Esophagus squamous epithelium (tissue), 5 donors: ENCODE measurements around the gene OBI1. TPM values are rescaled to one million over a fixed set of nuclear protein-coding genes. Genes with fewer than 3 reads are reported as not detected.

ENCODE experiments used
- DNase-seq: peaks from one replicate; lab custom pipeline; 2025; lab: John Stamatoyannopoulos, UW
- H3K27ac ChIP-seq, 4 donors: fragments of 200-600 bp; sonication (generic); one replicate each; pipeline ENCODE4 v1.5.1; 2016 to 2019; ENCODE audit warnings: mild to moderate bottlenecking in 1 of 4
- H3K27me3 ChIP-seq, 4 donors: fragments of 200-600 bp; sonication (generic); 1 replicate in 3 of 4; 2 replicates in 1 of 4; pipeline versions ENCODE4 v1.5.1 to v1.6.0; 2017 to 2021; ENCODE audit warnings: antibody characterized with exemption in 1 of 4
- H3K36me3 ChIP-seq, 3 donors: fragments of 200-600 bp; sonication (generic); one replicate each; pipeline ENCODE4 v1.5.1; 2016 to 2019
- H3K4me1 ChIP-seq, 3 donors: fragments of 200-600 bp; sonication (generic); one replicate each; pipeline ENCODE4 v1.5.1; 2017 to 2019
- H3K4me3 ChIP-seq, 4 donors: fragments of 200-600 bp; sonication (generic); 1 replicate in 3 of 4; 2 replicates in 1 of 4; pipeline ENCODE4 v1.5.1; 2016 to 2019; ENCODE audit warnings: mild to moderate bottlenecking in 2 of 4, moderate library complexity in 1 of 4
- H3K9me3 ChIP-seq, 3 donors: fragments of 200-600 bp; sonication (generic); one replicate each; pipeline ENCODE4 v1.5.1; 2016 to 2019
- CTCF ChIP-seq, 6 experiments: fragments of 450-650 bp in 4 of 6; fragments of 200-600 bp in 2 of 6; sonication (generic) in 2 of 6; IDR thresholded peaks; one replicate each; pipeline ENCODE4 v1.5.1; 2016 to 2019; ENCODE audit warnings: antibody characterized with exemption in 6 of 6, mild to moderate bottlenecking in 4 of 6, moderate library complexity in 4 of 6
- POLR2A ChIP-seq, 4 donors: fragments of 450-650 bp; IDR thresholded peaks; one replicate each; pipeline ENCODE4 v1.6.1; 2017; ENCODE audit warnings: antibody characterized with exemption in 4 of 4, mild to moderate bottlenecking in 4 of 4, moderate library complexity in 3 of 4
- WGBS, 2 donors: methylation state at CpG; one replicate each; pipeline ENCODE4 v1.1.5; 2018; 5-methylcytosine and 5-hydroxymethylcytosine counted together
- intact Hi-C: fragments of 100-400 bp; cut with DNase I; formaldehyde crosslinking; loops from one replicate; pipeline ENCODE4 v1.15.0; 2022
- total RNA-seq, 4 donors: library from RNA; depleted of rRNA; stranded (reverse); fragments of >200 nt; gene quantifications; one replicate each; pipeline ENCODE4 v1.1.0, GENCODE V29; 2016
- donor health status: DM: yes; HTN: yes; CAD: no.

OBI1 gene
- total RNA-seq, 4 donors from 2014 or later, result 3.4 to 9.3 (median 7.0) TPM

DNA sequence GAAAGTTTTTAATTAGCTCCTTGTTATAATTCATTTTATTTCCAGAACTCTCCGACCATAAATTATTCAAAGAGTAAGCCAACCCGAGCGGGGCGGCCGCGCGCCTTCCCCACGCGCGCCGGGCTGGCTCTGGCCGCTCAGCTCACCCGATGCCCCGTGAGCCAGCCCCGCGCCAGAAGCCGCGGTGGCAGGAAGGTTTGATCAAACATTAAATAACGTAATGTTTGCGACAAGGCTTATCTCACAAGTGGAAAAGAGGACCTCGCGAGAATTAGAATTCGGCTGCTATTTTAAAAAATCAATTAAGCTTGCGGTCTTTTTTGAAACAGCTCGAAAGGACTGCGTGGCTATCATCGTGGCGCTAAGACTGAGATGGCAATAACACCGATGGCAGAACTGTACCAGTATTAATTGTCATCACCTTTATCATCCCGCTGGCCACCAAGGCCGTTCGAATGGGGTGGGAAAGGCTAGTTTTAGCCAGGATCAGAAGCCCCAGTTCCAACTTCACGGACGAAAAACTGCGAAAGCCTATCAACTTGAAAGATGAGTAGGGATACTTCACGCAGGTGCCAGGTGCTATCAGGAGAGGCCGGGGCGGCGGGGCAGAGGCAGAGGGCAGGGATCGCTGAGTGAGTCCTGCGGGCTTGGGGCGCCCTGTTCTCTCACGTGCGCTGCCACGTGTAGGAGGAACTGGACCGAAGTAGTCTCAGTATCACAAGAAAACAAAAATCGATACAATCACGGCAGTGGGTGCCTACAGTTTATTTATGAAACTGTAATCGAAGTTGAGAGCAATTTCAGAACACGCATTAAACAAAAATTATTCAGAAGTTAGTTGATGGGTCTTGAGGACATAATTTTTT lies 62.0 kb downstream of the OBI1 start:
- H3K36me3 ChIP-seq, result no peaks in the 10 kb centered on the region
- H3K4me3 ChIP-seq, result peak overlapping the region in 1 of 4 donors; percentile 43
- no peak for DNase-seq
- H3K27ac ChIP-seq, result no peak overlapping the region
- WGBS, 2 donors, result 18 to 27% methylated on average over 30 to 48 of the region's 50 CpGs
- H3K4me1 ChIP-seq, result peaks cover 7 to 35% (median 14%) of the 10 kb centered on the region in 3 donors
- TF ChIP-seq CTCF (IDR thresholded peaks at IDR 0.05) (no peak), POLR2A (IDR thresholded peaks at IDR 0.05) (no peak)
- intact Hi-C loops, result no loop called here
- peaks cover 43 to 99% (median 78%) of the 10 kb centered on the region in 4 donors for H3K27me3 ChIP-seq
- no peaks in the 10 kb centered on the region for H3K9me3 ChIP-seq

- intact Hi-C loops, result no loop called here
- Histone ChIP-seq H3K4me3 (peak overlapping the region in 2 of 4 donors; percentile 6 to 43), H3K9me3 (no peaks in the 10 kb centered on the region), H3K27ac (no peak overlapping the region), H3K4me1 (peaks cover 4 to 31% (median 12%) of the 10 kb centered on the region in 3 donors), H3K36me3 (no peaks in the 10 kb centered on the region), H3K27me3 (peaks cover 40 to 100% (median 76%) of the 10 kb centered on the region in 4 donors)
- WGBS, 2 donors, result 0% methylated on average over 2 of the region's 22 CpGs; no CpG with 5 or more reads in 1 of the 2 donors
- DNase-seq, result no peak
- TF ChIP-seq POLR2A (IDR thresholded peaks at IDR 0.05), result no peak
- no peak for TF ChIP-seq CTCF (IDR thresholded peaks at IDR 0.05)
Measured at GRCh38 chr13:78596399-78596735, 62.6 kb downstream of the OBI1 start.

- 20 to 23% methylated on average over 18 to 19 of the region's 65 CpGs for WGBS, 2 donors
- no peak for TF ChIP-seq CTCF (IDR thresholded peaks at IDR 0.05)
- TF ChIP-seq POLR2A (IDR thresholded peaks at IDR 0.05), result no peak
- Histone ChIP-seq H3K27ac (no peak overlapping the region), H3K4me3 (peak overlapping the region in 2 of 4 donors; percentile 6 to 43), H3K27me3 (peaks cover 37 to 100% (median 69%) of the 10 kb centered on the region in 4 donors), H3K4me1 (peaks cover 0 to 27% (median 9%) of the 10 kb centered on the region in 3 donors), H3K36me3 (no peaks in the 10 kb centered on the region), H3K9me3 (no peaks in the 10 kb centered on the region)
- DNase-seq, result no peak
- intact Hi-C loops, result no loop called here
Measured at GRCh38 chr13:78595495-78596398, 63.2 kb downstream of the OBI1 start.

- peaks cover 0 to 27% (median 9%) of the 10 kb centered on the region in 3 donors for H3K4me1 ChIP-seq
- 13 to 14% methylated on average over 8 of the region's 8 CpGs for WGBS, 2 donors
- no peak for TF ChIP-seq CTCF (IDR thresholded peaks at IDR 0.05)
- TF ChIP-seq POLR2A (IDR thresholded peaks at IDR 0.05), result no peak
- H3K4me3 ChIP-seq, result no peak overlapping the region
- H3K27ac ChIP-seq, result no peak overlapping the region
- H3K36me3 ChIP-seq, result no peaks in the 10 kb centered on the region
- H3K9me3 ChIP-seq, result no peaks in the 10 kb centered on the region
- intact Hi-C loops, result no loop called here
- H3K27me3 ChIP-seq, result peaks cover 37 to 100% (median 63%) of the 10 kb centered on the region in 4 donors
- DNase-seq, result no peak
Measured at GRCh38 chr13:78594456-78594975, 64.4 kb downstream of the OBI1 start.
